RPMI8226 (cell line): ENCODE results near the gene ZNRF2.
"Not testable (repeated sequence)": the region's sequence is repeated elsewhere in the genome, so short reads cannot be mapped to it uniquely, and the experiment has no call there.

Experiments
- DNase-seq: peaks from one replicate; pipeline ENCODE4 v3.0.0-alpha.2; 2015

Gene ZNRF2

GRCh38 chr7:30365621-30366020 lies 81.2 kb downstream of the ZNRF2 start:
- no peak for DNase-seq

GRCh38 chr7:30366606-30367005 lies 82.2 kb downstream of the ZNRF2 start:
- no peak for DNase-seq

GRCh38 chr7:30367561-30367960 lies 83.2 kb downstream of the ZNRF2 start:
- DNase-seq = no peak

DNA sequence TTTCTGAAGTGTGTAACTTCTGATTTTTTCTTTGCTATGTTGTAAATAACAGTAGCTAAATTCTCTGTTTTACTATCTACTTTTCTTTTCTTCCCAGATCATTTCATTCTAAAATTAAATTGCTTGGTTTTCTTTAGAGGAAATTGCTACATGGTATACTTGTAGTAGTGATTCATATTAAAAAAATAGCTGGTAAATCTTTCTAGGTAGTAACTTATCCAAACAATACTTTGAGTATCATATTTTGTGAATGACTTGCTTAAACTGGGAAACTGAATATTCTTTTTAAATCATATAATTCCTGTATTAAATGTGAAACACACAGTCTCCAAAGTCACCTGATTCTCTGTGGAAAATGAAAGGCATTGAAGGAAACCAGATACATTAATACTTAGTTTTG lies 85.5 kb downstream of the ZNRF2 start:
- no peak for DNase-seq

- DNase-seq = no peak
Measured at GRCh38 chr7:30371321-30371720, 86.9 kb downstream of the ZNRF2 start.

- no peak for DNase-seq
Measured at GRCh38 chr7:30378275-30378674, 93.9 kb downstream of the ZNRF2 start.

GRCh38 chr7:30379131-30379530 lies 94.7 kb downstream of the ZNRF2 start:
- no peak for DNase-seq

- no peak for DNase-seq
Measured at GRCh38 chr7:30379741-30380140, 95.3 kb downstream of the ZNRF2 start.

- no peak for DNase-seq
Measured at GRCh38 chr7:30380294-30380693, 95.9 kb downstream of the ZNRF2 start.

DNA sequence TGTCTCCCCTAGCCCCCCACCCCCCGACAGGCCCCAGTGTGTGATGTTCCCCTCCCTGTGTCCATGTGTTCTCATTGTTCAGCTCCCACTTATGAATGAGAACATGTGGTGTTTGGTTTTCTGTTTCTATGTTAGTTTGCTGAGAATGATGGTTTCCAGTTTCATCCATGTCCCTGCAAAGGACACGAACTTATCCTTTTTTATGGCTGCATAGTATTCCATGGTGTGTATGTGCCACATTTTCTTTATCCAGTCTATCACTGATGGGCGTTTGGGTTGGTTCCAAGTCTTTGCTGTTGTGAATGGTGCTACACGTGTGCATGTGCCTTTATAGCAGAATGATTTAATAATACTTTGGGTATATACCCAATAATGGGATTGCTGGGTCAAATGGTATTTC lies 96.4 kb downstream of the ZNRF2 start:
- DNase-seq = not testable (repeated sequence)

DNA sequence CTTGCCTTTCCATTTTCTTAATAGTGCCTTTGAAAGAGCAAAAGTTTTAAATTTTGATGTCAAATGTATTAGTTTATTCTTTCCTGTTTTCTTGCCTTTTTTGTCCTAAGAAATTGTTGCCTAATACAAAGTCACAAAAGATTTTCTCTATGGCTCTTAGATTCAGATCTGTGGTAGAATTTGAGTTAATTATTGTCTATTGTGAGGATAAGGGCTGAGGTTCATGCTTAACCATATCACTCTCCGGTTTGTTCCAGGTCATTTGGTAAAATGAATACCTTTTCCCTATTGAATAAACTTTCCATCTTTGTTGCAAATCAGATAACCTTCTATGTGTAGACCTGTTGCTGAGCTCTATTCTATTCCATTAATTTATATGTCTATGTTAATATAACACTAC lies 98.2 kb downstream of the ZNRF2 start:
- no peak for DNase-seq

DNA sequence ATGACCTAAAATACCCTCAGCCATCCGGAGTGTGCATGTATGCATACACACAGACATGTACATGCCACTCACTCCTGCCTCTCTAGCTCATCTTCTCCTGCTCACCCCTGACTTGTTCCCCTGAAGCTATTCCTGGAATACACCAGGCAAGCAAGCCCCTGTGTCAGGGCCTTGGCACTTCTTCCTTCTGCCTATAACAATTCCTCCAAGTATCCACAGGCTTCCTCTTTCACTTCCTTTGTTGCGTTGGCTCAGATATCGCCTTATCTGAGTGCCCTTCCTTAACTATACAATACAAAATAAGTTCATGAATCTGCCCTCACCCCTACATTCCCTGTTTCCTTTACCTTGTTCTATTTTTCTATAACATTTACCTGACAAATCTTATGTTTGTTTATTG lies 105.4 kb downstream of the ZNRF2 start:
- DNase-seq = no peak

DNA sequence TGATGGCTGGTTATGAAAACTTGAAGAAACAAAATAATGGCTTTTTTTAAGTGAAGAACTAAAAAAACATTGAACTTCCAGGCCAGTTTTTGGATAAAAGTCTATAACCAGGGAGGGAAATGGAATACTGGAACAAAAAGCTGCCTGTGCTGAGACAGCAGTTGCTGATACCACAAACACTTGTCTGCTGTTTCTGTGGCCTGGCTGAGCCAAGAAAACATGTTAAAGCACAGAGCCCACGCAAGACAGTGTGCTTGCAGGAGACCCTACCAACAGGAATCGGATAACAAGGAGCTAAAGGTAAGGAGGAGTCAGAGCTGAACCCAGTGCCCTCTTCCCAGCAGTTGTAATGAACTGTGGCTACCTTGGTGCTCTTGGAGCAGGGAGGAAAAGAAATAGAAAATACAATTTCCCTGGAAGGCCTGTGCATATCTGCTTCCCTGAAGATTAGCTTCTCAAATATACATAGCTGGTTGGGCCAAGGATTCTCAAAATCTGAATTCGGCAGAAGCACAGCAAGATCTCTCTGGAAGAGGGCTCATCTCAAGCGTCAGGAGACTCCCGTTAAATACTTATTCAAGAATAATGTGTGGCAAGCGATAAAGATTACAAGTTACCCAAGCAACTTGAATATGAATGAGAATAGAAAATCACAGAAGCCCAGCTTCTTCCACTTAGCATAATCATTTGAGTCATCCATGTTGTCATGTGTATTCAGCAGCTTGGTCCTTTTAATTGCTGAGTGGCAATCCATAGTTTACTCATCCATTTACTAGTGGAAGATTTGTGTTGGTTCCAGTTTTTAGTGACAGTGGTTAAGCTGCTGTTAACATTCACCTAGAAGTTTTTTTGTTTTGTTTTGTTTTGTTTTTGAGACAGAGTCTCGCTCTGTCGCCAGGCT lies 106.6 kb downstream of the ZNRF2 start:
- DNase-seq = no peak

- DNase-seq = no peak
Measured at GRCh38 chr7:30391806-30392205, 107.4 kb downstream of the ZNRF2 start.

GRCh38 chr7:30395676-30396075 lies 111.3 kb downstream of the ZNRF2 start:
- no peak for DNase-seq

GRCh38 chr7:30396389-30396788 lies 112.0 kb downstream of the ZNRF2 start:
- DNase-seq = no peak

DNA sequence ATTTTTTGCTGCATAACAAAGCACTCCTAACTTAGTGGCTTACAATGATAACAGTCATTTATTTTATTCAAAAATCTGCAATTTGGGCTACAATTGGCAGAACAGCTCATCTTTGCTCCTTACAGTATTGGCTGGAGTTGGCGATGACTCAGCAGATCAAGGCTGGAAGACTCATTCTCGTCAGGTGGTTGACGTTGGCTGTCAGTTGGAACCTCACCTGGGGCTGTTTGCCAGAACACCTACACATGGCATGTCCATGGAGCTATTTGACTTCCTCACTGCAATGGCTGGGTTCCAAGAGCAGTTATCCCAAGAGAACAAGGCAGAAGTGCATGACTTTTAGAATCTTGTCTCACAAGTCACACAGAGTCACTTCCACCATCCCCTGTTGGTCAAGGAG lies 119.1 kb downstream of the ZNRF2 start:
- DNase-seq = peak; percentile 29

DNA sequence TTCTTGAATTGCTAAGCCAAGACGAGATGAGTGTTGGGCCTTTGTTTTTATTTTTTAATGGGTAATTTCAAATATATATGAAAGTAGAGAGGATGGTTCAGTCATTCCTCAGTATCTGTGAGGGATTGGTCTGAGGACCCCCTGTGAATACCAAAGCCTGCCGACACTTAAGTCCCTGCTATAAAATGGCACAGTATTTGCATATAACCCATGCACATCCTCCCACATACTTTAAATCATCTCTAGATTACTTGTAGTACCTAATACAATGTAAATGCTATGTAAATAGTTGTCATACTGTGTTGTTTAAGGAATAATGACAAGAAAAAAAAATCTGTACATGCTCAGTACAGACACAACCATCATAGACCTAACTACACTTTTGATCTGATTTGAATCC lies 120.8 kb downstream of the ZNRF2 start:
- DNase-seq = no peak

DNA sequence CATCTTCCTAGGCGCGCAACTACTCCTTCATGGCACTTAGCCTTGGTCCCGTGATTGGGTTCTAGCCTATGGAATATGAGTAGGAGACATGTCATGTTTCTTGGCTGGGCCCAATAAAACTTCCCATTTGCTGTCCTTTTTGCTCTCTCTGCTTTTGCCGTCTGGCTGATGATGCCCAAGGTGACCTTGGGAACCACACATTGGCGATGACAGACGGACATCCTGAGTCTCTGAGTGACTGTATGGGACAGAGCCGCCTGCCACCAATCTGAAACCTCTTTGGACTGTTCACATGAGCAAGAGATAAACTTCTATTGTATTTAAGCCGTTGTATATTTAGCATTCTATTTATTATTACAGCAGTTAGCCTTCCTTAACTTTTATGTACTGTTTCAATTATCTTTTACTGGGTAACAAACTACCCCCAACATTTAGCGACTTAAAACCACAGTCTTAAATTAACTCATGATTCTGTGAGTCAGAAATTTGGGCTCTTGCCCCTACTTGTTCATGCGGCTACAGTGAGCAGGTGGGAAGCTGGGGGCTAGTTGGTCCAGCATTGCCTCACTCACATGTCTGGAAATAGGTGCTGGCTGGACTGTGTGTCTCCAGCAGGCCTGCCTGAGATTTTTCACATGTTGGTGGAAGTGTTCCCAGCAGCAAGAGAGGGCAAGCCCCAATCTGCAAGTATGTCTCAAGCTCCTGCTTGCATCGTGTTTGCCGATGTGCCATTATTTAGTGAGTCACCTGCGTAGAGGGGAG lies 122.4 kb downstream of the ZNRF2 start:
- DNase-seq = no peak

- no peak for DNase-seq
Measured at GRCh38 chr7:30411173-30411572, 126.8 kb downstream of the ZNRF2 start.

GRCh38 chr7:30411897-30412296 lies 127.5 kb downstream of the ZNRF2 start:
- DNase-seq = no peak

DNA sequence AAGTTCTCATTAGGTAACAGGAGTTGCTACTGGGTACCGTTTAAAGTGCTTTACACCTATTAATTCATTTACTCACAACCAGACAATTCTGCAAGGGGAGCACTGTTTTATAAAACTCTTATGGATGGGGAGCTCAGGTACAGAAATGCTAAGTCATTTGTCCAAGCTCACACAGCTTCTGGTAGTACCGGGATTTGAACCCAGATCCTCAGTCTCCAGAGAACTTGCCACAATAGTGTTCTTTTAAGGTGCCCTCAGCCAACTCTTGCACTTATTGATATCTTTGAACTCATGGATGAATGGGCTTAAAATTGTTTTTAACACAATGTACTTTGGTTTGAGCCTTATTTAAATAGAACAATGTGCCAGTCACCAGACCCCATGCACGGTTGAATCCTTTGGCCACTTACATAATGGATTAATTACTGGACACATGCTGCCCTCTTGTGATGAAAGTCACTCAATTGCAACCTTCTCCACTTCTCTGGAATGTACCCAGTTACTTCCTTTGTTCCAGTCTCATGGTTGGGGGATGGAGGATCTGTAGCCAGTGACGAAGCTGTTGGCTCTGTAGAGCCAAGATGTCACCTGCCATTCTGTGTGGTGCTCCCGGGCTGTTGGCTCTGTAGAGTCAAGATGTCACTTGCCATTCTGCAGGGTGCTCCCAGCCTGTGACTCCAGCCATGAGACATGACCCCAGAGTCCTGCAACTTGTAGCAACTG lies 128.5 kb downstream of the ZNRF2 start:
- peak; percentile 43 for DNase-seq

DNA sequence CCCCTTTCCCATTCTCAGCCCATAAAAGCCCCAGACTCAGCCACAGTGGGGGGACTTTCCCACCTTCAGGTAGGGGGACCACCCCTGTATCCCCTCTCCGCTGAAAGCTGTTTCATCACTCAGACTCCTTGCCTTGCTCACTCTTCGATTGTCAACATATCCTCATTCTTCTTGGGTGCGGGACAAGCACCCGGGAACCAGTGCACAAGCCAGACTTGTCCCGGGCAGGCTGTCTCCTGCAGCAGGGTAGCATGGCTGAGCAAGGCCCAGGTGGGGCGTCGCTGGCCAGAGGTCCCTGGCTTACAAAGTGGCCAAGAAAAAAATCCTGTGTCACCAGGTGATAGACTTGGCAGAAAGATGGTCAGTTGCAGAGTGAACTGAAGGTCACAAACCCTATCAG lies 129.5 kb downstream of the ZNRF2 start:
- DNase-seq = no peak
